Fibroblast of lung (primary cell): ENCODE data around the gene CENPX.
"Not testable (repeated sequence)": the region's sequence is repeated elsewhere in the genome, so short reads cannot be mapped to it uniquely, and the experiment has no call there.

Experiments
- EZH2 ChIP-seq: IDR thresholded peaks from 2 replicates; pipeline ENCODE4 v1.5.1; 2012; ENCODE audit warnings: low read length, control low read depth, mild to moderate bottlenecking; ENCODE audit errors: missing control alignments
- TF ChIP-seq, protein P1 (sequence below), 2 donors: IDR thresholded peaks in 1 of 2; conservative IDR thresholded peaks in 1 of 2; 1 replicate in 1 of 2; 2 replicates in 1 of 2; pipeline ENCODE4 v1.5.1; 2011 to 2012; ENCODE audit warnings: low read length in 2 of 2, control low read depth in 1 of 2, inconsistent platforms in 1 of 2, low read depth in 1 of 2, mild to moderate bottlenecking in 1 of 2

DNA sequence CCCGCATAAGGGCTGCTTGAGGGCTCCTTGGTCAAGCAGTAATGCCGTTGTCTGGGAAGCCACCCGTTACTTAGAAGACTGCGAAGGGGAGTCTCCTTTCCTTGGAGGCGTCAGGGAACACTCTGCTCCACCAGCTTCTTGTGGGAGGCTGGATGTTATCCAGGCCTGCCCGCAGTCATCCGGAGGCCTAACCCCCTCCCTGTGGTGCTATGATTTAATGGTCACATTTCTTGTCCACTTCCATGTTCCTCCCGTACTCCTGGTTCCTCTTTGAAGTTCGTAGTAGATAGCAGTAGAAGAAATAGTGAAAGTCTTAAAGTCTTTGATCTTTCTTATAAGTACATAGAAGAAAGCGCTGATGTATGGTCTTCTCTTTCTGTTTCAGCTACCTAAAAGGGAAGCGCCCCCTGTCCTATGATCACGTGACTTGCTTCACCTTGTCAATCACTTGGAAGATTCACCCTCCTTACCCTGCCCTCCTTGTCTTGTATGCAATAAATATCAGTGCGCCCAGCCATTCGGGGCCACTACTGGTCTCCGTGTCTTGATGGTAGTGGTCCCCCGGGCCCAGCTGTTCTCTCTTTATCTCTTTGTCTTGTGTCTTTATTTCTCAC is 16.2 kb upstream of the CENPX start:
- TF ChIP-seq, protein P1, sequence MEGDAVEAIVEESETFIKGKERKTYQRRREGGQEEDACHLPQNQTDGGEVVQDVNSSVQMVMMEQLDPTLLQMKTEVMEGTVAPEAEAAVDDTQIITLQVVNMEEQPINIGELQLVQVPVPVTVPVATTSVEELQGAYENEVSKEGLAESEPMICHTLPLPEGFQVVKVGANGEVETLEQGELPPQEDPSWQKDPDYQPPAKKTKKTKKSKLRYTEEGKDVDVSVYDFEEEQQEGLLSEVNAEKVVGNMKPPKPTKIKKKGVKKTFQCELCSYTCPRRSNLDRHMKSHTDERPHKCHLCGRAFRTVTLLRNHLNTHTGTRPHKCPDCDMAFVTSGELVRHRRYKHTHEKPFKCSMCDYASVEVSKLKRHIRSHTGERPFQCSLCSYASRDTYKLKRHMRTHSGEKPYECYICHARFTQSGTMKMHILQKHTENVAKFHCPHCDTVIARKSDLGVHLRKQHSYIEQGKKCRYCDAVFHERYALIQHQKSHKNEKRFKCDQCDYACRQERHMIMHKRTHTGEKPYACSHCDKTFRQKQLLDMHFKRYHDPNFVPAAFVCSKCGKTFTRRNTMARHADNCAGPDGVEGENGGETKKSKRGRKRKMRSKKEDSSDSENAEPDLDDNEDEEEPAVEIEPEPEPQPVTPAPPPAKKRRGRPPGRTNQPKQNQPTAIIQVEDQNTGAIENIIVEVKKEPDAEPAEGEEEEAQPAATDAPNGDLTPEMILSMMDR (conservative IDR thresholded peaks at IDR 0.05 in 1 of 2, IDR thresholded peaks at IDR 0.05 in 1 of 2; ENCODE audit: low read depth in 1 of 2, low read length in 2 of 2), result not testable (repeated sequence)
- TF ChIP-seq EZH2, result not testable (repeated sequence)
